DND-41 (cell line): ENCODE data around the gene LRFN4.

Source experiments
- CTCF ChIP-seq: IDR thresholded peaks from 2 replicates; pipeline ENCODE4 v1.5.1; 2012; ENCODE audit warnings: borderline replicate concordance, low read length, moderate library complexity, mild to moderate bottlenecking; ENCODE audit not compliant: poor library complexity, severe bottlenecking; ENCODE audit errors: extremely low read depth
- EZH2 ChIP-seq: IDR thresholded peaks from 3 replicates; pipeline ENCODE4 v1.6.1; 2012; ENCODE audit warnings: borderline replicate concordance, low read depth, mild to moderate bottlenecking, moderate library complexity, low read length, inconsistent platforms; ENCODE audit not compliant: severe bottlenecking

DNA sequence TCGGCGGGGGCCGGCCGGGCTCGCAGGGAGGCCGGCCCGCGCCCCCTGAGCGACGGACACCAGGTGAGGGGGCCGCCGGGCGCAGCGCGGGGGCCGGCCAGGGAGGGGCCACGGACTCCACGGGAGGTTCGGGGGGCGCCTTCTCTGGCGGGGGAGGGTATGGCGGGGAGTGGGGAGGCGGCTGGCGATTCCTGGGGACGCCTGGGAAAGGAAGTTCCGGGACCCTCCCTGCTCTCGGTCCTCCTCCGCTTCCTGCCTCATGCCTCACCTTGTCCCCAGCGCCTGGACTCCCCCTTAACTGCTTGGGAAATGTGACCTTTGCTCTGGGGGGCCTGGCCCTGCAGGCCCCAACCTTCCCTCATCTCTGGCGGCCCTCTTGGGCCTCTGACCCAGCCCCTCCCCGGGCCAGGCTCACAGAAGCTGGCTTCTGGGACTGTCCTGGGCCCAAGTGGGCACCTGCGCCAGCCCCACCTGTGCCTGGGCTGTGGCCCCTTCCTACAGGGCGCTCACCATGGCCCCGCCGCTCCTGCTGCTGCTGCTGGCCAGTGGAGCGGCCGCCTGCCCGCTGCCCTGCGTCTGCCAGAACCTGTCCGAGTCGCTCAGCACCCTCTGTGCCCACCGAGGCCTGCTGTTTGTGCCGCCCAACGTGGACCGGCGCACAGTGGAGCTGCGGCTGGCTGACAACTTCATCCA lies 516 bp downstream of the LRFN4 start:
- TF ChIP-seq CTCF (no peak), EZH2 (no peak)
